ENCODE results near the gene GRID1. TPM values are rescaled to one million over a fixed set of nuclear protein-coding genes. Genes with fewer than 3 reads are reported as not detected.

The GRID1 gene
- total and polyA plus RNA-seq, 9 of the 15 experiments (the other 6 are each of a cell fraction or from before 2014, with no cell fraction given), result 0.01 to 7.2 (median 1.2) TPM

- Histone ChIP-seq H3K36me3 (ENCODE audit: control insufficient read depth, insufficient read depth, low read length) (no peaks in the 10 kb centered on the region), H3K4me3 (no peak overlapping the region), H3K9ac (ENCODE audit: insufficient read depth in 1 of 2, low read depth in 2 of 2, low read length in 2 of 2) (no peak overlapping the region), H3K79me2 (ENCODE audit: control insufficient read depth, insufficient read depth, low read length) (no peaks in the 10 kb centered on the region), H3K9me1 (ENCODE audit: control insufficient read depth, insufficient read depth, low read length) (no peaks in the 10 kb centered on the region), H2AFZ (ENCODE audit: low read depth, low read length) (no peak overlapping the region), H3K27ac (ENCODE audit: extremely low read depth, low read depth, low read length) (no peak overlapping the region), H4K20me1 (replicated peaks; ENCODE audit: control insufficient read depth, insufficient read depth, low read length) (0 out of 2 replicates have a peak, but pooled peaks cover 5% of the 10 kb centered on the region), H3K27me3 (ENCODE audit: control insufficient read depth in 2 of 2, insufficient read depth in 2 of 2, low read length in 2 of 2) (no peaks in the 10 kb centered on the region), H3K4me2 (ENCODE audit: insufficient read depth, low read length) (no peak overlapping the region), H3K4me1 (replicated peaks in 1 of 2; ENCODE audit: control insufficient read depth in 2 of 2, insufficient read depth in 2 of 2, low read length in 2 of 2) (no peaks in the 10 kb centered on the region), H3K9me3 (replicated peaks; ENCODE audit: control insufficient read depth, insufficient read depth, low read depth, low read length) (no peaks in the 10 kb centered on the region)
- ATAC-seq (no peak), DNase-seq (ENCODE audit: extremely low read depth in 1 of 4, low spot score in 3 of 4) (no peak), FAIRE-seq (no peak)
- intact Hi-C loops (cut with micrococcal nuclease), result no loop called here
- TF ChIP-seq NBN (IDR thresholded peaks at IDR 0.05; ENCODE audit: low read depth) (no peak), ZNF133 (CRISPR knock-in tag; IDR thresholded peaks at IDR 0.05) (no peak), ZNF197 (CRISPR knock-in tag; IDR thresholded peaks at IDR 0.05; ENCODE audit: low read depth) (no peak), XRCC4 (IDR thresholded peaks at IDR 0.05; ENCODE audit: extremely low read depth, insufficient read depth, insufficient read length) (no peak), ZNF740 (CRISPR knock-in tag; IDR thresholded peaks at IDR 0.05) (no peak), ZNF740 (tag; IDR thresholded peaks at IDR 0.05) (no peak), PRDM10 (IDR thresholded peaks at IDR 0.05; ENCODE audit: partially characterized antibody) (no peak)
- TF ChIP-seq, protein P1, sequence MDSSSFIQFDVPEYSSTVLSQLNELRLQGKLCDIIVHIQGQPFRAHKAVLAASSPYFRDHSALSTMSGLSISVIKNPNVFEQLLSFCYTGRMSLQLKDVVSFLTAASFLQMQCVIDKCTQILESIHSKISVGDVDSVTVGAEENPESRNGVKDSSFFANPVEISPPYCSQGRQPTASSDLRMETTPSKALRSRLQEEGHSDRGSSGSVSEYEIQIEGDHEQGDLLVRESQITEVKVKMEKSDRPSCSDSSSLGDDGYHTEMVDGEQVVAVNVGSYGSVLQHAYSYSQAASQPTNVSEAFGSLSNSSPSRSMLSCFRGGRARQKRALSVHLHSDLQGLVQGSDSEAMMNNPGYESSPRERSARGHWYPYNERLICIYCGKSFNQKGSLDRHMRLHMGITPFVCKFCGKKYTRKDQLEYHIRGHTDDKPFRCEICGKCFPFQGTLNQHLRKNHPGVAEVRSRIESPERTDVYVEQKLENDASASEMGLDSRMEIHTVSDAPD (CRISPR knock-in tag; IDR thresholded peaks at IDR 0.05), result no peak
- TF ChIP-seq, protein P2, sequence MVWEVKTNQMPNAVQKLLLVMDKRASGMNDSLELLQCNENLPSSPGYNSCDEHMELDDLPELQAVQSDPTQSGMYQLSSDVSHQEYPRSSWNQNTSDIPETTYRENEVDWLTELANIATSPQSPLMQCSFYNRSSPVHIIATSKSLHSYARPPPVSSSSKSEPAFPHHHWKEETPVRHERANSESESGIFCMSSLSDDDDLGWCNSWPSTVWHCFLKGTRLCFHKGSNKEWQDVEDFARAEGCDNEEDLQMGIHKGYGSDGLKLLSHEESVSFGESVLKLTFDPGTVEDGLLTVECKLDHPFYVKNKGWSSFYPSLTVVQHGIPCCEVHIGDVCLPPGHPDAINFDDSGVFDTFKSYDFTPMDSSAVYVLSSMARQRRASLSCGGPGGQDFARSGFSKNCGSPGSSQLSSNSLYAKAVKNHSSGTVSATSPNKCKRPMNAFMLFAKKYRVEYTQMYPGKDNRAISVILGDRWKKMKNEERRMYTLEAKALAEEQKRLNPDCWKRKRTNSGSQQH (CRISPR knock-in tag; IDR thresholded peaks at IDR 0.05), result no peak
- ChIA-PET CTCF (ENCODE audit: low intra/inter-chr PET ratio) (no interaction called here), POLR2A (no interaction called here)
- 0% methylated on average over 4 of the region's 4 CpGs for WGBS (ENCODE audit: insufficient coverage, low coverage, missing lambda C conversion rate)
- no TSS peak for BruUV-seq (replicated peaks)
- in situ Hi-C loops (cut with MboI), result no loop called here
Measured at GRCh38 chr10:86193841-86194240, 172.8 kb downstream of the GRID1 start.
